Measurements from ENCODE around the gene MAP2K4.

DNA sequence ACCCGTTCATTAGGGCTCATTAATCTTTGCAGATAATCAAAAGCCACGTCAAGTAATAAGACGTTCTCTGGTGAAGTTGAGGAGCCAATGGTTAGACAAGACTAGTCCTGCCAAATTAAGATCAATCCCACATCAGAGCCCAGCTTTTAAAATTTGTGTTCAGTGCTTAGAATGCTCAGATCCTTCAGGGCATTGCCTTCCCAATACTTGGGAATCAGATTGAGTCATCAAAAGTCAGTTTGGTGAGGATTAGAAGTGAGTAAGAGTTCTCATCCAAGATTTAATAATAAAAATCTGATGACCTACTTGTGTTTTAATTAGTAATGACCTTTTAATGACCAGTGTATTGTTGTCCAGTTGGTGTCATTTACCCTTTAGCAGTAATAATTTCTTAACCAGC lies 19.8 kb downstream of the MAP2K4 start:
- no peak for TF ChIP-seq ZNF639 (tag by site-specific recombination; IDR thresholded peaks at IDR 0.05)
- no peak for TF ChIP-seq ZBTB7A (tag by site-specific recombination; IDR thresholded peaks at IDR 0.05; ENCODE audit: low read depth)
- TF ChIP-seq, protein P1, sequence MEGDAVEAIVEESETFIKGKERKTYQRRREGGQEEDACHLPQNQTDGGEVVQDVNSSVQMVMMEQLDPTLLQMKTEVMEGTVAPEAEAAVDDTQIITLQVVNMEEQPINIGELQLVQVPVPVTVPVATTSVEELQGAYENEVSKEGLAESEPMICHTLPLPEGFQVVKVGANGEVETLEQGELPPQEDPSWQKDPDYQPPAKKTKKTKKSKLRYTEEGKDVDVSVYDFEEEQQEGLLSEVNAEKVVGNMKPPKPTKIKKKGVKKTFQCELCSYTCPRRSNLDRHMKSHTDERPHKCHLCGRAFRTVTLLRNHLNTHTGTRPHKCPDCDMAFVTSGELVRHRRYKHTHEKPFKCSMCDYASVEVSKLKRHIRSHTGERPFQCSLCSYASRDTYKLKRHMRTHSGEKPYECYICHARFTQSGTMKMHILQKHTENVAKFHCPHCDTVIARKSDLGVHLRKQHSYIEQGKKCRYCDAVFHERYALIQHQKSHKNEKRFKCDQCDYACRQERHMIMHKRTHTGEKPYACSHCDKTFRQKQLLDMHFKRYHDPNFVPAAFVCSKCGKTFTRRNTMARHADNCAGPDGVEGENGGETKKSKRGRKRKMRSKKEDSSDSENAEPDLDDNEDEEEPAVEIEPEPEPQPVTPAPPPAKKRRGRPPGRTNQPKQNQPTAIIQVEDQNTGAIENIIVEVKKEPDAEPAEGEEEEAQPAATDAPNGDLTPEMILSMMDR (tag by site-specific recombination; IDR thresholded peaks at IDR 0.05), result no peak
- no peak for TF ChIP-seq ZIC2 (tag by site-specific recombination; IDR thresholded peaks at IDR 0.05)
- no peak for TF ChIP-seq ZBTB8A (tag by site-specific recombination; IDR thresholded peaks at IDR 0.05)
- TF ChIP-seq, protein P2, sequence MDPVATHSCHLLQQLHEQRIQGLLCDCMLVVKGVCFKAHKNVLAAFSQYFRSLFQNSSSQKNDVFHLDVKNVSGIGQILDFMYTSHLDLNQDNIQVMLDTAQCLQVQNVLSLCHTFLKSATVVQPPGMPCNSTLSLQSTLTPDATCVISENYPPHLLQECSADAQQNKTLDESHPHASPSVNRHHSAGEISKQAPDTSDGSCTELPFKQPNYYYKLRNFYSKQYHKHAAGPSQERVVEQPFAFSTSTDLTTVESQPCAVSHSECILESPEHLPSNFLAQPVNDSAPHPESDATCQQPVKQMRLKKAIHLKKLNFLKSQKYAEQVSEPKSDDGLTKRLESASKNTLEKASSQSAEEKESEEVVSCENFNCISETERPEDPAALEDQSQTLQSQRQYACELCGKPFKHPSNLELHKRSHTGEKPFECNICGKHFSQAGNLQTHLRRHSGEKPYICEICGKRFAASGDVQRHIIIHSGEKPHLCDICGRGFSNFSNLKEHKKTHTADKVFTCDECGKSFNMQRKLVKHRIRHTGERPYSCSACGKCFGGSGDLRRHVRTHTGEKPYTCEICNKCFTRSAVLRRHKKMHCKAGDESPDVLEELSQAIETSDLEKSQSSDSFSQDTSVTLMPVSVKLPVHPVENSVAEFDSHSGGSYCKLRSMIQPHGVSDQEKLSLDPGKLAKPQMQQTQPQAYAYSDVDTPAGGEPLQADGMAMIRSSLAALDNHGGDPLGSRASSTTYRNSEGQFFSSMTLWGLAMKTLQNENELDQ (tag by site-specific recombination; IDR thresholded peaks at IDR 0.05; ENCODE audit: low read depth), result no peak
- TF ChIP-seq ZNF155 (tag by site-specific recombination; IDR thresholded peaks at IDR 0.05), result no peak
